Psoas muscle (tissue), 8 donors: ENCODE data around the gene GPR45. TPM values are rescaled to one million over a fixed set of nuclear protein-coding genes. Genes with fewer than 3 reads are reported as not detected.
"Not testable (repeated sequence)": the region's sequence is repeated elsewhere in the genome, so short reads cannot be mapped to it uniquely, and the experiment has no call there.

Source experiments
- ATAC-seq, 4 donors: fragments of 200-7000 bp; cut with Tn5 transposase; one replicate each; pipeline ENCODE4 v1.9.1; 2020; ENCODE audit warnings: moderate library complexity in 3 of 4, mild to moderate bottlenecking in 2 of 4
- DNase-seq, 2 donors: peaks; one replicate each; pipeline ENCODE4 v3.0.0-alpha.2; 2020
- H3K27ac ChIP-seq: fragments of 200-600 bp; one replicate; pipeline ENCODE4 v1.8.0; 2022
- H3K27me3 ChIP-seq, 3 donors: fragments of 200-600 bp in 1 of 3; one replicate each; pipeline versions ENCODE4 v1.6.1 to v1.8.0; 2013 to 2022; ENCODE audit warnings: low read length in 2 of 3, mild to moderate bottlenecking in 2 of 3, moderate library complexity in 1 of 3; ENCODE audit not compliant: insufficient read depth in 3 of 3
- H3K36me3 ChIP-seq, 2 donors: fragments of 200-600 bp in 1 of 2; one replicate each; pipeline versions ENCODE4 v1.6.1 to v1.8.0; 2013 to 2022; ENCODE audit warnings: low read depth in 1 of 2, mild to moderate bottlenecking in 1 of 2, moderate library complexity in 1 of 2; ENCODE audit not compliant: insufficient read depth in 1 of 2
- H3K4me1 ChIP-seq: fragments of 200-600 bp; one replicate; pipeline ENCODE4 v1.8.0; 2022
- H3K4me3 ChIP-seq: fragments of 200-600 bp; one replicate; pipeline ENCODE4 v1.8.0; 2022; ENCODE audit warnings: mild to moderate bottlenecking
- H3K9me3 ChIP-seq: fragments of 200-600 bp; one replicate; pipeline ENCODE4 v1.8.0; 2022
- WGBS, 3 donors: extraction: QIAGEN DNeasy Blood & Tissue Kit; methylation state at CpG; one replicate each; pipeline versions ENCODE4 v1.1.6 to v1.1.7; 2013; 5-methylcytosine and 5-hydroxymethylcytosine counted together
- intact Hi-C, 2 donors: fragments of 100-400 bp; cut with DNase I; formaldehyde crosslinking; loops; one replicate each; pipeline versions ENCODE4 v1.11.0 to v1.14.2; 2022
- polyA plus RNA-seq, 3 donors: library from polyadenylated mRNA; stranded (reverse); fragments of 200-250 nt; gene quantifications; one replicate each; pipeline ENCODE4 v1.2.3, GENCODE V29; 2013
- total RNA-seq, 4 donors: library from RNA; stranded (reverse); fragmentation: NEBNext Ultra II Directional in 2 of 4; extraction: Animal tissue kit (Norgen Biotek cat#: 25700) in 2 of 4; gene quantifications; one replicate each; pipeline versions ENCODE4 v1.2.1 to v1.2.4, GENCODE V29; 2021 to 2023
- TF ChIP-seq, protein P1 (sequence below): fragments of 200-600 bp; IDR thresholded peaks from one replicate; pipeline ENCODE4 v1.8.0; 2022; ENCODE audit warnings: antibody characterized with exemption
- donor health status: healthy with polysubstance abuse.
- donor health status: DM: no; HTN: no; CAD: no; lungs with moderate emphysema.
- donor health status: Bipolar disorder and iron deficiency.
- donor health status: healthy.
- donor health status: DM: yes; HTN: yes; CAD: no.
- donor health status: DM: no; HTN: no; CAD: no.
- donor health status: DM: no; HTN: no; CAD: no.
- donor health status: DM: yes; HTN: yes; CAD: no.

The GPR45 gene
- total and polyA plus RNA-seq, 7 donors = 0.03 TPM; not detected in 6

DNA sequence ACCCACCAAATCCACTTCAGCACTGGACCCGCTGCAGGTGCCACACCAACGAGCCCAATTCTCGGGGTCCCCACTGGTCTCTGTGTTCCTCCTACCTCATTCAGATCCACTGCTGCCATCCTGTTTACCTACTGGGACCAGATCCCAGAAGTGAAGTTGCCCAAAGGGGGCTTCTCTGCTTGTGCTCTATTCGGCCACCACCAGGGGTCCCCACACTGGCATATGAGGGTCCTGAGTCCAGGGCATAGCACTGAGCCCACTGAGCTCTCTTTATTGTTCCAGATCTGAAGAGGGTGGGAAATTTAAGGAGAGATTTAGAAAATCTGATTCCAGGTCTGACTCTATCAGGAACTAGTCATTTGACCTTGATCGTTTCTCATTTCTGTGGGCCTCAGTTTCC, 2.4 kb downstream of the GPR45 start:
- Histone ChIP-seq H3K27me3 (no peaks in the 10 kb centered on the region), H3K4me3 (no peak overlapping the region), H3K4me1 (no peaks in the 10 kb centered on the region), H3K27ac (no peak overlapping the region), H3K36me3 (no peaks in the 10 kb centered on the region), H3K9me3 (no peaks in the 10 kb centered on the region)
- WGBS, 3 donors = 64 to 71% (median 66%) methylated on average over 5 of the region's 5 CpGs
- DNase-seq (no peak), ATAC-seq (no peak)
- TF ChIP-seq, protein P1, sequence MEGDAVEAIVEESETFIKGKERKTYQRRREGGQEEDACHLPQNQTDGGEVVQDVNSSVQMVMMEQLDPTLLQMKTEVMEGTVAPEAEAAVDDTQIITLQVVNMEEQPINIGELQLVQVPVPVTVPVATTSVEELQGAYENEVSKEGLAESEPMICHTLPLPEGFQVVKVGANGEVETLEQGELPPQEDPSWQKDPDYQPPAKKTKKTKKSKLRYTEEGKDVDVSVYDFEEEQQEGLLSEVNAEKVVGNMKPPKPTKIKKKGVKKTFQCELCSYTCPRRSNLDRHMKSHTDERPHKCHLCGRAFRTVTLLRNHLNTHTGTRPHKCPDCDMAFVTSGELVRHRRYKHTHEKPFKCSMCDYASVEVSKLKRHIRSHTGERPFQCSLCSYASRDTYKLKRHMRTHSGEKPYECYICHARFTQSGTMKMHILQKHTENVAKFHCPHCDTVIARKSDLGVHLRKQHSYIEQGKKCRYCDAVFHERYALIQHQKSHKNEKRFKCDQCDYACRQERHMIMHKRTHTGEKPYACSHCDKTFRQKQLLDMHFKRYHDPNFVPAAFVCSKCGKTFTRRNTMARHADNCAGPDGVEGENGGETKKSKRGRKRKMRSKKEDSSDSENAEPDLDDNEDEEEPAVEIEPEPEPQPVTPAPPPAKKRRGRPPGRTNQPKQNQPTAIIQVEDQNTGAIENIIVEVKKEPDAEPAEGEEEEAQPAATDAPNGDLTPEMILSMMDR = no peak
- intact Hi-C loops = no loop called here

DNA sequence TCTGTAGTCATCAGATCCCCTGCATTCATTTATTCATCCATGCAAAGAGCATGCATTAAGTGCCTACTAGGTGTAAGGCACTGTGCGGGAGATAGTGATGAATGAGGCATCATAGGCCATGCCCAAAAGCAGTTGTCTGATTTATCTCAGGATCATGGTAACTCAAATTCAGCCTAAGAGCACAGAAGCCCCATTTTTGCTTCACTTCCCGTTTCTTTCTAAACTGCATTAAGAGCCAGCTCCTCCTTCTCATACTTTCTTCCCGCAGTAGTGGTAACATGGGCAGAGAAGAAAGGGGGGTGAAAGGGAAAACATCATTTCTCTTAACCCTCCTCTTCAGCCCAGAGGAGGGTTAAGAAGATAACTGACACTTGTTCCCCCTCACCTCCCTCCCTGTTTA, 2.9 kb downstream of the GPR45 start:
- 79 to 82% (median 82%) methylated on average over 3 of the region's 3 CpGs for WGBS, 3 donors
- H3K27ac ChIP-seq = no peak overlapping the region
- TF ChIP-seq, protein P1 = no peak
- intact Hi-C loops = no loop called here
- H3K4me1 ChIP-seq = no peaks in the 10 kb centered on the region
- DNase-seq (no peak), ATAC-seq (no peak)
- no peaks in the 10 kb centered on the region for H3K9me3 ChIP-seq
- H3K27me3 ChIP-seq = no peaks in the 10 kb centered on the region
- no peaks in the 10 kb centered on the region for H3K36me3 ChIP-seq
- H3K4me3 ChIP-seq = no peak overlapping the region

DNA sequence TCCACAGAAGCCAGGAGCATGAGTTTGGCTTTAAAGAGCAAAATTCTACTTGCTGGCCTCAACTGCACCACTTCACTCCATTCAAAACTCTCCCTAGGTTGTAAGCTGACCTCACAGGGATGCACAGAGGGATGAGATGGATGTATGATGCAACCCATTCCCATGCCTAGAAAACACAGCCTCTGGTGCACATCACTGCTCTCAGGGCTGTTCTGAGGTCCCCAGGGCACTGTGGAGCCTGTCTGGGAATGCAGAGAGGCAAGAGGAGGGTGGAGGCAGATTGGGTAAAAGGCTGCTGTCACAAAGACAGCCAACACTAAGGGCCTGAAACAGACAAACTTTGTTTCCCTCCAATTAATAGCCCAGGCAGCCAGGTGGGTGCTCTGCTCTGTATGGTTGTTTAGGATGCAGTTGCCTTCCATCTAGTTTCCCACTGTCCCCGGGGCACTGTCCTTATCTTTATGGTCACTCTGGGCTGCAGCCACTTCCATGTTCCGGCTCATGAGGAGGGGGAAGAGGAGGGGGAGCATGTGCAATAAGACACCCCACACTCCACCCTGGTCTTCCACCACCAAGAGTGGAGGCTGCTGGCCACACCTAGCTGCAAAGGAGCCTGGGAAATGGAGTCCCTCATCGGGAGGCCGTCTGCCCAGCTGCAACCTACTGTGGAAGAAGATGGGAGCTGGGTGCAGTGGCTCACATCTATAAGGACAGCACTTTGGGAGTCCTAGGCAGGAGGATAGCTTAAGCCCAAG, 7.0 kb downstream of the GPR45 start:
- ATAC-seq (no peak), DNase-seq (no peak)
- Histone ChIP-seq H3K4me3 (no peak overlapping the region), H3K27ac (no peak overlapping the region), H3K4me1 (no peaks in the 10 kb centered on the region), H3K36me3 (no peaks in the 10 kb centered on the region), H3K27me3 (no peaks in the 10 kb centered on the region), H3K9me3 (no peaks in the 10 kb centered on the region)
- TF ChIP-seq, protein P1 = no peak
- intact Hi-C loops = no loop called here
- WGBS, 3 donors = 44 to 69% (median 64%) methylated on average over 4 of the region's 4 CpGs

- TF ChIP-seq, protein P1 = no peak
- no peaks in the 10 kb centered on the region for H3K9me3 ChIP-seq
- no peak for DNase-seq
- no peaks in the 10 kb centered on the region for H3K4me1 ChIP-seq
- 52 to 75% (median 62%) methylated on average over 4 to 5 of the region's 5 CpGs for WGBS, 3 donors
- no peaks in the 10 kb centered on the region for H3K36me3 ChIP-seq
- intact Hi-C loops = no loop called here
- H3K4me3 ChIP-seq = no peak overlapping the region
- H3K27me3 ChIP-seq = no peaks in the 10 kb centered on the region
- H3K27ac ChIP-seq = no peak overlapping the region
- ATAC-seq = no peak
Observed at GRCh38 chr2:105249181-105249580, 7.6 kb downstream of the GPR45 start.

DNA sequence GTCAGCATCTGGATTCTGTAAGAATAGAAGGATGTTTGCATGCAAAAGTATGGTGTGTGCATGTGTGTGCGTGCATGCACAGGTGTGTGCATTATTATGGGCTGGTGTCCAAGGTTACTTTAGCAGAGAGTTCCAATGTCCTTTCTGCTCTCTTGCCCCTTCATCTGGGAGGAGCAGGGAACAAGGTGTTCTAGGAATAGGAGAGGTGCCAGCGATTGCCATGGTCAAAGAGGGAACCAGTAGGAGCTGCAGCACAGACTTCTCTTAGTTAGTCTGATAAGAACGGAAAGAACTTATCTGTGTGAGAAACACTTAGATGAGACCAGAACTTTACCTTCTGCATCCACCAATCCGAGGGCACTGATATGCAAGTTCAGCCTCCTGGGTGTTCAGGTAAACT, 8.3 kb downstream of the GPR45 start:
- no peaks in the 10 kb centered on the region for H3K27me3 ChIP-seq
- no peak overlapping the region for H3K27ac ChIP-seq
- TF ChIP-seq, protein P1 = no peak
- no peaks in the 10 kb centered on the region for H3K36me3 ChIP-seq
- no peaks in the 10 kb centered on the region for H3K9me3 ChIP-seq
- H3K4me3 ChIP-seq = no peak overlapping the region
- no peak for DNase-seq
- H3K4me1 ChIP-seq = no peaks in the 10 kb centered on the region
- no peak for ATAC-seq
- intact Hi-C loops = no loop called here
- WGBS, 3 donors = 87 to 96% (median 91%) methylated on average over 4 of the region's 4 CpGs

GRCh38 chr2:105251016-105251648, 9.6 kb downstream of the GPR45 start:
- H3K27me3 ChIP-seq, DNase-seq, H3K9me3 ChIP-seq, H3K4me3 ChIP-seq, intact Hi-C loops, H3K27ac ChIP-seq, ATAC-seq, H3K4me1 ChIP-seq, H3K36me3 ChIP-seq: not testable (repeated sequence)
- WGBS, 3 donors = 96 to 97% (median 97%) methylated on average over 37 to 43 of the region's 43 CpGs
